Measurements from ENCODE around the gene TBCE.
"Not testable (repeated sequence)": the region's sequence is repeated elsewhere in the genome, so short reads cannot be mapped to it uniquely, and the experiment has no call there.

Gene TBCE

DNA sequence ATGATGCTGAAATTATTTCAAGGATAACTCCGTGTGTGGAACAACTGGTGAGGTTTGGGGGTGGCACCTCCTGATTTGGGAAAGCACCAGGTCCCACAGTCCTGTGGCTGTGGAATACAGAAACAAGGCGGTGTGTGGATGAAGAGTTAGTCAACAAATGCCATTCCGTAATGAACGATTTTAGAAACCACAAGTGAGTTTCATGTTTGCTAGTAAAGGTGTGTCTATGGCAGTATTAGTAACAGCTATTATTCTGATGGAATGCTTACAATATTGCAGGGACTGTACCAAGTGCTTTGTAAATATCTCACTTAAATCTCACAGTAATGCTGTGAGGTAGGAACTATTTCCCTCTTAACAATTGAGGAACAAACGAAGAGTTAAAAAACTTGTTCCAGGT, 83.2 kb downstream of the TBCE start:
- Histone ChIP-seq H3K9me3 (no peaks in the 10 kb centered on the region), H3K36me3 (peaks cover 77% of the 10 kb centered on the region), H3K4me1 (no peaks in the 10 kb centered on the region), H3K27me3 (no peaks in the 10 kb centered on the region), H3K4me3 (ENCODE audit: low read depth, low read length) (no peak overlapping the region)
- no peak for DNase-seq
- TF ChIP-seq, protein P1, sequence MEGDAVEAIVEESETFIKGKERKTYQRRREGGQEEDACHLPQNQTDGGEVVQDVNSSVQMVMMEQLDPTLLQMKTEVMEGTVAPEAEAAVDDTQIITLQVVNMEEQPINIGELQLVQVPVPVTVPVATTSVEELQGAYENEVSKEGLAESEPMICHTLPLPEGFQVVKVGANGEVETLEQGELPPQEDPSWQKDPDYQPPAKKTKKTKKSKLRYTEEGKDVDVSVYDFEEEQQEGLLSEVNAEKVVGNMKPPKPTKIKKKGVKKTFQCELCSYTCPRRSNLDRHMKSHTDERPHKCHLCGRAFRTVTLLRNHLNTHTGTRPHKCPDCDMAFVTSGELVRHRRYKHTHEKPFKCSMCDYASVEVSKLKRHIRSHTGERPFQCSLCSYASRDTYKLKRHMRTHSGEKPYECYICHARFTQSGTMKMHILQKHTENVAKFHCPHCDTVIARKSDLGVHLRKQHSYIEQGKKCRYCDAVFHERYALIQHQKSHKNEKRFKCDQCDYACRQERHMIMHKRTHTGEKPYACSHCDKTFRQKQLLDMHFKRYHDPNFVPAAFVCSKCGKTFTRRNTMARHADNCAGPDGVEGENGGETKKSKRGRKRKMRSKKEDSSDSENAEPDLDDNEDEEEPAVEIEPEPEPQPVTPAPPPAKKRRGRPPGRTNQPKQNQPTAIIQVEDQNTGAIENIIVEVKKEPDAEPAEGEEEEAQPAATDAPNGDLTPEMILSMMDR (IDR thresholded peaks at IDR 0.05; ENCODE audit: low read depth, low read length): no peak

DNA sequence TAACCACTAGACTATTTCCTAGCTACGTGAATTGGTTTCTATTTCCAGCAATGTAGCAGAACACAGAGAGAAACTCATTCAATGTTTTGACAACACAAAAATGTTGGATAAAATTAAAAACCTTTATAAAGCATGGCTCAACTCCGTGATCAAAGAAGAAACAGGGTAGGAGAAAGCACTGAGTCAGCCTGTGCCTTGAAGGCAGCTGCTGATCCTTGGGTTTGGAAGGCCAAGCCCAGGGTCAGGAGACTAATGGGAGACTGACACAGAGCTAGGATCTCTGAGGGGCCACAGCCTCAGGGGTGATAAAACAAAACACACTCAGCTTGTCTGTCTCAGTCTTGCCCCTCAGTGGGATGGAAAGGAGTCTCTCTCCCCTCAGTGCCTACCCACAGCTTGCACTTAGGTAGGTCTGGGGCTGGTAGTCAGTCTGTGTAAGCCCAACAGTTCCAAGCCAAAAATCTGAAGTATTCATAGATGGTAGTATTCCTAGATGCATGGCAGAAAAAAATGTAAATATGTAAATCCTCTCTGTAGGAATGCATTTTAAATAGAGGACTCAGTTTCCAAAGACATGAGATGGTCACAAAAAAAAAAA, 83.8 kb downstream of the TBCE start:
- Histone ChIP-seq H3K27me3 (no peaks in the 10 kb centered on the region), H3K36me3 (peaks cover 78% of the 10 kb centered on the region), H3K9me3 (no peaks in the 10 kb centered on the region), H3K4me3 (ENCODE audit: low read depth, low read length) (no peak overlapping the region), H3K4me1 (no peaks in the 10 kb centered on the region)
- DNase-seq: no peak
- TF ChIP-seq, protein P1 (IDR thresholded peaks at IDR 0.05; ENCODE audit: low read depth, low read length): no peak

DNA sequence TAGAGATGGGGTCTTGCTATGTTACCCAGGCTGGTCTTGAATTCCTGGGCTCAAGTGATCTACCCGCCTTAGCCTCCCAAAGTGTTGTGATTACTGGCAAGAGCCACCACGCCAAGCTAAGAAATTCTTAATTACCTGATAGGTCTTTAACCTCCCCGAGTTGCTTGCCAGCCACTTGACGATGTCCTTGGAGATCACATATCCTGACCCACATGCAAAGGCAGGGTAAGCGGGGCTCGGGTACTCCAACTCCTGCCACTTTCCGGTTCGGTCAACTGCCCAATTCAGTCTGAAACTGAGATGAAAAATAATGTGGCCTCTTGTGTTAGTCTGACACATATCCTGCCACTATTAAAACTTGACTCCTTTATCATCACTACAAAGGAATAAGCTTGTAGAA, 86.8 kb downstream of the TBCE start:
- no peaks in the 10 kb centered on the region for H3K4me1 ChIP-seq
- DNase-seq: no peak
- no peak overlapping the region for H3K4me3 ChIP-seq (ENCODE audit: low read depth, low read length)
- TF ChIP-seq, protein P1 (IDR thresholded peaks at IDR 0.05; ENCODE audit: low read depth, low read length): no peak
- H3K36me3 ChIP-seq: peaks cover 61% of the 10 kb centered on the region
- no peaks in the 10 kb centered on the region for H3K27me3 ChIP-seq
- H3K9me3 ChIP-seq: no peaks in the 10 kb centered on the region

- peaks cover 50% of the 10 kb centered on the region for H3K36me3 ChIP-seq
- no peak overlapping the region for H3K4me3 ChIP-seq (ENCODE audit: low read depth, low read length)
- TF ChIP-seq, protein P1 (IDR thresholded peaks at IDR 0.05; ENCODE audit: low read depth, low read length): no peak
- H3K9me3 ChIP-seq: no peaks in the 10 kb centered on the region
- DNase-seq: no peak
- H3K27me3 ChIP-seq: no peaks in the 10 kb centered on the region
- H3K4me1 ChIP-seq: no peaks in the 10 kb centered on the region
Observed at GRCh38 chr1:235455097-235455496, 87.9 kb downstream of the TBCE start.

DNA sequence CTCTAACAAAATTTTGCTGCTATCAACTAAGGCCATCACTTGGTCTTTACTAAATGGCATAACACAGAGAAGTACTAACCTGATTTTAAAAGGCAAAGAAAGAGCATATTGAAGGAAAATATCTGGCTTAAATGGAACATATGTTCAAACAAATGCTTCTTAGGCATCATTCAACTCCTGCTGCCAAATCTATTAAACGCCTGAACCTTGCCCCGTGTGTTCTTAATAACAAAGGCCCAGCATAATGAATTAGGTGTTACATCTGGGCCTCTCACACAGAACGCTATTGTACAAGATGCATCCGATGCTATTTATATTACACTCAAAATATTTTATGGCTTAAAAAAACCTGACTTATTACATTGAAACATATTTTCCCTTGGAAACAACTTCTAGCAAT, 88.6 kb downstream of the TBCE start:
- no peaks in the 10 kb centered on the region for H3K9me3 ChIP-seq
- no peak overlapping the region for H3K4me3 ChIP-seq (ENCODE audit: low read depth, low read length)
- H3K4me1 ChIP-seq: no peaks in the 10 kb centered on the region
- TF ChIP-seq, protein P1 (IDR thresholded peaks at IDR 0.05; ENCODE audit: low read depth, low read length): no peak
- H3K36me3 ChIP-seq: peaks cover 44% of the 10 kb centered on the region
- no peak for DNase-seq
- no peaks in the 10 kb centered on the region for H3K27me3 ChIP-seq

GRCh38 chr1:235457856-235458255, 90.6 kb downstream of the TBCE start:
- H3K9me3 ChIP-seq; H3K4me1 ChIP-seq; DNase-seq; H3K27me3 ChIP-seq; H3K4me3 ChIP-seq (ENCODE audit: low read depth, low read length): not testable (repeated sequence)
- peaks cover 30% of the 10 kb centered on the region for H3K36me3 ChIP-seq

DNA sequence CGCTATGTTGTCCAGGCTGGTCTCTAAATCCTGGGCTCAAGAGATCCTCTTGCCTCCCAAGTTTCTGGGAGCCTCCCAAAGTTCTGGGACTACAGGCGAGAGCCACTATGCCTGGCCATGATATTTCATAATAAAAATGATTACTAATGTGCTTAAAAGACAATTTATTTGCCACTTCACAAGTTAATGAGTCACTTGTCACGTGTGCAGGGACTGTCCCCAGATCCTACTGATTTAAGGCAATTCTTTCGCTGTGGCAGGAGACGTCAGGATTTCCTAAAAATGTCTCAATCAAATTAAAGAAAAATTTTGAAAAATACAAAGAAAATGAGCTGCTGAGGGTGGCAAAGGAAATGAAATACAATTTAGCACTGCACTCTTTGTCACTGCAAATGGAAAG, 93.5 kb downstream of the TBCE start:
- Histone ChIP-seq H3K27me3 (no peaks in the 10 kb centered on the region), H3K36me3 (peaks cover 6% of the 10 kb centered on the region), H3K9me3 (no peaks in the 10 kb centered on the region), H3K4me3 (ENCODE audit: low read depth, low read length) (no peak overlapping the region), H3K4me1 (no peaks in the 10 kb centered on the region; the same call in 1 of the 2 replicates)
- TF ChIP-seq, protein P1 (IDR thresholded peaks at IDR 0.05; ENCODE audit: low read depth, low read length): no peak
- no peak for DNase-seq

All from BE2C (cell line).